Panc1 (cell line): ENCODE measurements around the gene RPL3. TPM values are rescaled to one million over a fixed set of nuclear protein-coding genes. Genes with fewer than 3 reads are reported as not detected.

ENCODE experiments used
- ATAC-seq: fragments of 200-7000 bp; cut with Tn5 transposase; 2 replicates; pipeline ENCODE4 v1.9.1; 2020; ENCODE audit warnings: mild to moderate bottlenecking, moderate library complexity
- BruUV-seq: library from RNA; stranded (reverse); fragments of 400-500 nt; replicated peaks from 2 replicates; lab custom pipeline; 2021; lab: Mats Ljungman, UMichigan
- CTCF ChIA-PET: fragments of 300-600 bp; sonication (Branson Sonifier 250); formaldehyde crosslinking; loops from one replicate; lab custom pipeline; 2022; ENCODE audit warnings: antibody characterized with exemption; lab: Charles Lee
- POLR2A ChIA-PET: fragments of 300-600 bp; sonication (Branson Sonifier 250); formaldehyde crosslinking; loops from one replicate; lab custom pipeline; 2022; ENCODE audit warnings: antibody characterized with exemption; lab: Charles Lee
- DNase-seq: peaks from one replicate; pipeline ENCODE4 v3.0.0-alpha.2; 2010; ENCODE audit warnings: low read depth, low spot score
- H3K27ac ChIP-seq: 2 replicates; pipeline ENCODE4 v1.5.1; 2011; ENCODE audit warnings: mild to moderate bottlenecking, low read length, inconsistent platforms
- H3K27me3 ChIP-seq: fragments of 200-500 bp; sonication (Bioruptor generic); 2 replicates; pipeline ENCODE4 v1.6.0; 2014; ENCODE audit warnings: low read length, inconsistent platforms; ENCODE audit not compliant: control insufficient read depth, insufficient read depth
- H3K36me3 ChIP-seq: fragments of 200-500 bp; sonication (Bioruptor generic); 2 replicates; pipeline ENCODE4 v1.5.1; 2014; ENCODE audit warnings: inconsistent platforms, mild to moderate bottlenecking, low read length, moderate library complexity; ENCODE audit not compliant: control insufficient read depth, insufficient read depth
- H3K4me1 ChIP-seq: 2 replicates; pipeline ENCODE4 v1.5.1; 2011; ENCODE audit warnings: inconsistent platforms, mild to moderate bottlenecking, low read length, moderate library complexity; ENCODE audit not compliant: control insufficient read depth, insufficient read depth
- H3K4me3 ChIP-seq, 2 experiments: 2 replicates each; pipeline ENCODE4 v1.5.1; 2011 to 2012; ENCODE audit warnings: low read depth in 2 of 2, low read length in 2 of 2, mild to moderate bottlenecking in 2 of 2, inconsistent platforms in 1 of 2, moderate library complexity in 1 of 2
- H3K9me3 ChIP-seq: fragments of 200-500 bp; sonication (Bioruptor generic); 2 replicates; pipeline ENCODE4 v1.5.1; 2014; ENCODE audit warnings: low read depth, mild to moderate bottlenecking, inconsistent platforms, low read length, moderate library complexity; ENCODE audit not compliant: control insufficient read depth, insufficient read depth
- POLR2AphosphoS5 ChIP-seq: IDR thresholded peaks from 2 replicates; pipeline ENCODE4 v1.6.1; 2012; ENCODE audit warnings: mild to moderate bottlenecking, low read depth, low read length, moderate library complexity
- SIN3A ChIP-seq: IDR thresholded peaks from 2 replicates; pipeline ENCODE4 v1.6.1; 2012; ENCODE audit warnings: low read depth, mild to moderate bottlenecking, low read length, moderate library complexity, borderline replicate concordance; ENCODE audit not compliant: insufficient read depth
- TCF7L2 ChIP-seq: IDR thresholded peaks from 2 replicates; pipeline ENCODE4 v1.6.1; 2011; ENCODE audit warnings: mild to moderate bottlenecking, low read depth, low read length, inconsistent platforms
- in situ Hi-C: cut with HindIII; loops from 2 replicates; pipeline ENCODE4 v1.10.0; 2016; ENCODE audit warnings: low sequenced_read_pairs, low pct_unique_long_range_greater_than_20kb
- intact Hi-C: fragments of 100-400 bp; cut with micrococcal nuclease; formaldehyde crosslinking; loops from one replicate; pipeline ENCODE4 v1.10.0; 2022; ENCODE audit not compliant: unreplicated experiment
- total RNA-seq: library from RNA; stranded (reverse); gene quantifications from one replicate; pipeline ENCODE4 v1.2.1, GENCODE V29; 2021; ENCODE audit not compliant: unreplicated experiment
- TF ChIP-seq, protein P1 (sequence below): fragments of 450-650 bp; IDR thresholded peaks from 2 replicates; pipeline ENCODE4 v1.5.1; 2017; ENCODE audit warnings: mild to moderate bottlenecking
- TF ChIP-seq, protein P2 (sequence below), 2 experiments: IDR thresholded peaks; 2 replicates each; pipeline ENCODE4 v1.6.1; 2011 to 2012; ENCODE audit warnings: low read depth in 2 of 2, control low read depth in 1 of 2, low read length in 1 of 2, mild to moderate bottlenecking in 1 of 2, moderate library complexity in 1 of 2; ENCODE audit not compliant: insufficient read depth in 1 of 2

RPL3 gene
- total RNA-seq, 1 experiment from 2014 or later, result 885 TPM

DNA sequence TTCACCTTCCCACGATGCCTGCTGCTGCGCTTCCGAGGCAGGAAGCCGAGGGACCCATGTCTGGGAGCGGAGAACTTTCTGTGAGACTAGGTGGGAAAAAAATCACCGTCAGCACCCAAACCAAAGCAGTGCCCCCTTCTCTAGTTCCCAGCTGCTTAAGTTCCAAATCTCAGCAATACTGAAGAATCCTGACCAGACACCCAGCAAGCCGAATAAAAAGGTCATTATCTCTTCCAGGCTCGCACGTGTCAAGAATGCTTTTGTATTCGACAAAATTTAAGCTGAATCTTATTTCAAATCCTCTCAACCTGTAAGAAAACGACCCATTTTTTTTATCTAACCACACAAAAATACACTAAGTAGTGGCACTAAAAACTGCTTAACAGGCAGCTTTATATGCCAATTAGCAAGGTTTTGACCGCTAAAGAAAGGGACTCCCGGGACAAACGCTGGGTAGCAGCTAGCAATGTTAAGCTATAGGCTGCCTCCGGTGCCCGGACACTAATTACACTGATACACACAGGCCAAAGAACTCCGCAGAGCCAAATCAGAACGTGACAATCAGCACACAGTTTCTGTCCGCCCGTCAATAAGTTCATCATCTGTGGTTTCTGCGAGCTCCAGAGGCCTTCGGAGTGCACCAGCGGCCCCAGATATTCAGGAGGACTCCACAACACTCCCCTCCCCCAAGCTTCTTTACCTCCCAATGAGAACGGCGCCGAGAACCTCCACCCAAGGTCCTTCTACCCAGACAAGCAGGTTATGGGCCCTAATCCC is 728 bp downstream of the RPL3 start:
- in situ Hi-C loops (no loop called here), intact Hi-C loops (no loop called here)
- BruUV-seq, result TSS peak; percentile 88
- ChIA-PET POLR2A (interaction anchor here (0.7 to 1.7 kb wide), 3 partner anchors 25 to 73 kb away, joined by 3 to 6 read pairs (median 5); partner anchors contain the start of gene PDGFB), CTCF (interaction anchor here (0.7 kb wide), 1 partner anchor 15 kb away, joined by 3 read pairs; no protein-coding TSS in a partner anchor)
- no peaks in the 10 kb centered on the region for H3K27me3 ChIP-seq
- DNase-seq (no peak), ATAC-seq (peak; percentile 7)
- H3K27ac ChIP-seq, result peak overlapping the region; percentile 98
- peaks cover 21% of the 10 kb centered on the region for H3K4me1 ChIP-seq
- TF ChIP-seq TCF7L2 (no peak), SIN3A (no peak), POLR2AphosphoS5 (no peak)
- TF ChIP-seq, protein P1, sequence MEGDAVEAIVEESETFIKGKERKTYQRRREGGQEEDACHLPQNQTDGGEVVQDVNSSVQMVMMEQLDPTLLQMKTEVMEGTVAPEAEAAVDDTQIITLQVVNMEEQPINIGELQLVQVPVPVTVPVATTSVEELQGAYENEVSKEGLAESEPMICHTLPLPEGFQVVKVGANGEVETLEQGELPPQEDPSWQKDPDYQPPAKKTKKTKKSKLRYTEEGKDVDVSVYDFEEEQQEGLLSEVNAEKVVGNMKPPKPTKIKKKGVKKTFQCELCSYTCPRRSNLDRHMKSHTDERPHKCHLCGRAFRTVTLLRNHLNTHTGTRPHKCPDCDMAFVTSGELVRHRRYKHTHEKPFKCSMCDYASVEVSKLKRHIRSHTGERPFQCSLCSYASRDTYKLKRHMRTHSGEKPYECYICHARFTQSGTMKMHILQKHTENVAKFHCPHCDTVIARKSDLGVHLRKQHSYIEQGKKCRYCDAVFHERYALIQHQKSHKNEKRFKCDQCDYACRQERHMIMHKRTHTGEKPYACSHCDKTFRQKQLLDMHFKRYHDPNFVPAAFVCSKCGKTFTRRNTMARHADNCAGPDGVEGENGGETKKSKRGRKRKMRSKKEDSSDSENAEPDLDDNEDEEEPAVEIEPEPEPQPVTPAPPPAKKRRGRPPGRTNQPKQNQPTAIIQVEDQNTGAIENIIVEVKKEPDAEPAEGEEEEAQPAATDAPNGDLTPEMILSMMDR, result no peak
- TF ChIP-seq, protein P2, sequence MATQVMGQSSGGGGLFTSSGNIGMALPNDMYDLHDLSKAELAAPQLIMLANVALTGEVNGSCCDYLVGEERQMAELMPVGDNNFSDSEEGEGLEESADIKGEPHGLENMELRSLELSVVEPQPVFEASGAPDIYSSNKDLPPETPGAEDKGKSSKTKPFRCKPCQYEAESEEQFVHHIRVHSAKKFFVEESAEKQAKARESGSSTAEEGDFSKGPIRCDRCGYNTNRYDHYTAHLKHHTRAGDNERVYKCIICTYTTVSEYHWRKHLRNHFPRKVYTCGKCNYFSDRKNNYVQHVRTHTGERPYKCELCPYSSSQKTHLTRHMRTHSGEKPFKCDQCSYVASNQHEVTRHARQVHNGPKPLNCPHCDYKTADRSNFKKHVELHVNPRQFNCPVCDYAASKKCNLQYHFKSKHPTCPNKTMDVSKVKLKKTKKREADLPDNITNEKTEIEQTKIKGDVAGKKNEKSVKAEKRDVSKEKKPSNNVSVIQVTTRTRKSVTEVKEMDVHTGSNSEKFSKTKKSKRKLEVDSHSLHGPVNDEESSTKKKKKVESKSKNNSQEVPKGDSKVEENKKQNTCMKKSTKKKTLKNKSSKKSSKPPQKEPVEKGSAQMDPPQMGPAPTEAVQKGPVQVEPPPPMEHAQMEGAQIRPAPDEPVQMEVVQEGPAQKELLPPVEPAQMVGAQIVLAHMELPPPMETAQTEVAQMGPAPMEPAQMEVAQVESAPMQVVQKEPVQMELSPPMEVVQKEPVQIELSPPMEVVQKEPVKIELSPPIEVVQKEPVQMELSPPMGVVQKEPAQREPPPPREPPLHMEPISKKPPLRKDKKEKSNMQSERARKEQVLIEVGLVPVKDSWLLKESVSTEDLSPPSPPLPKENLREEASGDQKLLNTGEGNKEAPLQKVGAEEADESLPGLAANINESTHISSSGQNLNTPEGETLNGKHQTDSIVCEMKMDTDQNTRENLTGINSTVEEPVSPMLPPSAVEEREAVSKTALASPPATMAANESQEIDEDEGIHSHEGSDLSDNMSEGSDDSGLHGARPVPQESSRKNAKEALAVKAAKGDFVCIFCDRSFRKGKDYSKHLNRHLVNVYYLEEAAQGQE (IDR thresholded peaks at IDR 0.05; ENCODE audit: insufficient read depth in 1 of 2, low read depth in 2 of 2, low read length in 1 of 2), result no peak
- H3K9me3 ChIP-seq, result no peaks in the 10 kb centered on the region
- H3K4me3 ChIP-seq, result peak overlapping the region; percentile 91 to 96
- H3K36me3 ChIP-seq, result peaks cover 20% of the 10 kb centered on the region

DNA sequence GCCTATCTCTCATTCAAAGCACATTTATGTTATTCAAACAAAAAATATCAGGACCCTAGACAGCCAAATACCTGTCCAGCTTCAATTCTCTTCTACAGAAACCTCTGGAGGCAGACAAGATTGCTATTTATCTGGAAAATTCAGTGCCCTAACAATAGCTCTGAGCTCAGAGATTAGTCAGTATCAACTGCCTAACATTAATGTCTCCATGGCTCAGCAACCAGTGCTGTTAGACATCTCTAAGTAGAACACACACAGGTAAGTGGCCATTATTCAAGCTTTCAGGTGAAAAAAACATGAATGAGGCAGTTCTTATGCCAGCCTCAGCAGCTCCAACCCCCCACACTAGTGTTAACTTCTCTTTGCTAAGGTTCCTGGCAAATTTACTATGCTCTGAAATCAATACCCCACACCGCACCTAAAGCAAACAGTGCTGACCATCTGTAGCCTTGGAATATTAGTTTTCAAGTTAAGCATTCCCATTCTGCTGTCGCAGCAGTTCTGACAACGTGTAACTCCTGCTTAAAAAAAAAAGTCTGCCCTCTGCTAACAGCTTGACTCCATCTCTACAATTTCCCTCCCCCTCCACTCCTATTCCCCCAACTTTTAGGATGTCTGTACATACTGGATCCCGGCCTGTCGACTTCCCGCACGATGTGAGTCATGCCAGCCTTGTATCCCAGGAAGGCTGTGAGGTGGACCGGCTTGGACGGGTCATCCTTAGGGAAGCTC is 1.5 kb downstream of the RPL3 start:
- H3K36me3 ChIP-seq, result peaks cover 20% of the 10 kb centered on the region

More for the DNA sequence above, 1.5 kb downstream of the RPL3 start:
- CTCF ChIA-PET, result interaction anchor here (0.7 kb wide), 1 partner anchor 15 kb away, joined by 3 read pairs; no protein-coding TSS in a partner anchor
- TF ChIP-seq TCF7L2 (no peak), POLR2AphosphoS5 (no peak)
- TF ChIP-seq, protein P2 (IDR thresholded peaks at IDR 0.05; ENCODE audit: insufficient read depth in 1 of 2, low read depth in 2 of 2, low read length in 1 of 2), result no peak
- ATAC-seq, result no peak
- peak overlapping the region; percentile 91 to 96 for H3K4me3 ChIP-seq
- POLR2A ChIA-PET, result interaction anchor here (0.7 to 1.2 kb wide), 3 partner anchors 55 to 208 kb away, joined by 3 to 5 read pairs (median 3); partner anchors contain the start of gene PDGFB
- H3K4me1 ChIP-seq, result peaks cover 29% of the 10 kb centered on the region
- no peaks in the 10 kb centered on the region for H3K9me3 ChIP-seq
- in situ Hi-C loops, result no loop called here
- peak overlapping the region; percentile 98 for H3K27ac ChIP-seq
- BruUV-seq, result no TSS peak
- no peak for DNase-seq
- no peaks in the 10 kb centered on the region for H3K27me3 ChIP-seq
- intact Hi-C loops, result no loop called here
